ENCODE results near the gene SLC12A5.
"Not testable (repeated sequence)": the region's sequence is repeated elsewhere in the genome, so short reads cannot be mapped to it uniquely, and the experiment has no call there.

Gene SLC12A5

DNA sequence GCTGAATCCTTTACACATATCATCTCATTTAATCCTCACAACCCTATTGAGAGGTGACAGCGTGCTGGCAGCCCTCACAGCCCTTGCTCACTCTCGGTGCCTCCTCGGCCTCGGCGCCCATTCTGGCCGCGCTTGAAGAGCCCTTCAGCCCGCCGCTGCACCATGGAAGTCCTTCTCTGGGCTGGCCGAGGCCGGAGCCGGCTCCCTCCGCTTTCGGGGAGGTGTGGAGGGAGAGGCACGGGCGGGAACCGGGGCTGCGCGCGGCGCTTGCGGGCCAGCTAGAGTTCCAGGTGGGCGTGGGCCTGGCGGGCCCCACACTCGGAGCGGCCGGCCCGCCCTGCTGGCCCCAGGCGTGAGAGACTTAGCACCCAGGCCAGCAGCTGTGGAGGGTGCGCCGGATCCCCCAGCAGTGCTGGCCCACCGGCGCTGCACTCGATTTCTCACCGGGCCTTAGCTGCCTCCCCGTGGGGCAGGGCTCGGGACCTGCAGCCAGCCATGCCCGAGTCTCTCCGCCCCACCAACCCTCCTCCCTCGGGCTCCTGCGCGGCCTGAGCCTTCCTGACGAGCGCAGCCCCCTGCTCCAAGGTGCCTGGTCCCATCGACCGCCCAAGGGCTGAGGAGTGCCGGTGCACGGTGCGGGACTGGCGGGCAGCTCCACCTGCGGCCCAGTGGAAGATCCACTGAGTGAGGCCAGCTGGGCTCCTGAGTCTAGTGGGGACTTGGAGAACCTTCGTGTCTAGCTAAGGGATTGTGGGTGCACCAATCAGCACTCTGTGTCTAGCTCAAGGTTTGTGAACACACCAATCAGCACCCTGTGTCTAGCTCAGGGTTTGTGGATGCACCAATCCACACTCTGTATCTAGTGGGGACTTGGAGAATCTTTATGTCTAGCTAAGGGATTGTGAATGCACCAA is 62.9 kb downstream of the SLC12A5 start:
- not testable (repeated sequence) for H3K27ac ChIP-seq (ENCODE audit: low read depth, low read length); H3K4me3 ChIP-seq (ENCODE audit: low read depth, low read length); H3K27me3 ChIP-seq (ENCODE audit: insufficient read depth, low read length); H2AFZ ChIP-seq (ENCODE audit: low read length, unreplicated experiment); H3K36me3 ChIP-seq (ENCODE audit: insufficient read depth, low read length); H3K4me1 ChIP-seq (ENCODE audit: control insufficient read depth, insufficient read depth, low read length, unreplicated experiment)
- peaks cover 25% of the 10 kb centered on the region for H3K79me2 ChIP-seq (ENCODE audit: control insufficient read depth, insufficient read depth, low read length, unreplicated experiment)

DNA sequence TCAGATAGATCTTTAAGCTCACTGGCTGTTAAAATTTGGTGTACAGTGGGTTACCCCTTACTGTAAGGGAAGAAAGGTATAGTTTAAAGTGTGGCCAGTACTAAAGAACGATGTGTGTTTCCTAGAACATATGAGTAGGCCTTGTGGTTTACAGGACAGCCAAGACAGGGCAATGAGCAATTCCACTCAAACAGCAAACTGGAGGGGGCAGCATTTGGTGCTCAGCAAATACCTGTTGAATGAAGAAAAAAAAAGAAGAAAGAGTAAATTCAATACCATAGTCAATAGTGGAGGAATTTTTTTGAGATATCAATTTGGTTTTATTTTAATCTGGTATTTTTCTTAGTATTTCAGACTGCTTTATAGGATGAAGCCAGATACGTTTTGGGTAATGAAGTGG is 64.5 kb downstream of the SLC12A5 start:
- Histone ChIP-seq H2AFZ (ENCODE audit: low read length, unreplicated experiment) (no peak overlapping the region), H3K36me3 (ENCODE audit: insufficient read depth, low read length) (no peaks in the 10 kb centered on the region), H3K27ac (ENCODE audit: low read depth, low read length) (no peak overlapping the region), H3K27me3 (ENCODE audit: insufficient read depth, low read length) (peaks cover 22% of the 10 kb centered on the region), H3K79me2 (ENCODE audit: control insufficient read depth, insufficient read depth, low read length, unreplicated experiment) (peaks cover 9% of the 10 kb centered on the region), H3K4me1 (ENCODE audit: control insufficient read depth, insufficient read depth, low read length, unreplicated experiment) (no peaks in the 10 kb centered on the region), H3K4me3 (ENCODE audit: low read depth, low read length) (no peak overlapping the region)

DNA sequence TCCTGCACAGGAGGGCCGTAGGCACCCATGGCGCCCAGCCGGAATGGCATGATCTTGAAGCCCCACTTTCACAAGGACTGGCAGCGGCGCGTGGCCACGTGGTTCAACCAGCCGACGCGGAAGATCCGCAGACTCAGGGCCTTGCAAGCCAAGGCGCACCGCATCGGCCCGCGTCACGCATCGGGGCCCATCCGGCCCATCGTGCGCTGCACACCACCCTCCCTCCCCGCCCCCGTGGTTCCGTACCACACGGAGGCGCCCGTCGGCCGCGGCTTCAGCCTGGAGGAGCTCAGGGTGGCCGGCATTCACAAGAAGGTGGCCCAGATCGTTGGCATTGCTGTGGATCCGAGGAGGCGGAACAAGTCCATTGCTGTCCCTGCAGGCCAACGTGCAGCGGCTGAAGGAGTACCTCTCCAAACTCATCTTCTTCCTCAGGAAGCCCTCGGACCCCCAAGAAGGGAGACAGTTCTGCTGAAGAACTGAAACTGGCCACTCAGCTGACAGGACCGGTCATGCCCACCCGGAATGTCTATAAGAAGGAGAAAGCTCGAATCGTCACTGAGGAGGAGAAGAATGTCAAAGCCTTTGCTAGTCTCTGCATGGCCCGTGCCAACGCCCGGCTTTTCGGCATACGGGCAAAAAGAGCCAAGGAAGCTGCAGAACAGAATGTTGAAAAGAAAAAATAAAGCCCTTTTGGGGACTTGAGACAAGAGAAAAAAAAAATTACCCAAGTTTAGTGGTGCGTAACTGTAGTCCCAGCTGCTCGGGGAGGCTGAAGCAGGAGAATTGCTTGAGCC is 70.7 kb downstream of the SLC12A5 start:
- Histone ChIP-seq H3K4me3 (ENCODE audit: low read depth, low read length) (no peak overlapping the region), H3K79me2 (ENCODE audit: control insufficient read depth, insufficient read depth, low read length, unreplicated experiment) (no peaks in the 10 kb centered on the region), H2AFZ (ENCODE audit: low read length, unreplicated experiment) (no peak overlapping the region), H3K4me1 (ENCODE audit: control insufficient read depth, insufficient read depth, low read length, unreplicated experiment) (no peaks in the 10 kb centered on the region), H3K27me3 (ENCODE audit: insufficient read depth, low read length) (peaks cover 76% of the 10 kb centered on the region), H3K27ac (ENCODE audit: low read depth, low read length) (no peak overlapping the region), H3K36me3 (ENCODE audit: insufficient read depth, low read length) (no peaks in the 10 kb centered on the region)

DNA sequence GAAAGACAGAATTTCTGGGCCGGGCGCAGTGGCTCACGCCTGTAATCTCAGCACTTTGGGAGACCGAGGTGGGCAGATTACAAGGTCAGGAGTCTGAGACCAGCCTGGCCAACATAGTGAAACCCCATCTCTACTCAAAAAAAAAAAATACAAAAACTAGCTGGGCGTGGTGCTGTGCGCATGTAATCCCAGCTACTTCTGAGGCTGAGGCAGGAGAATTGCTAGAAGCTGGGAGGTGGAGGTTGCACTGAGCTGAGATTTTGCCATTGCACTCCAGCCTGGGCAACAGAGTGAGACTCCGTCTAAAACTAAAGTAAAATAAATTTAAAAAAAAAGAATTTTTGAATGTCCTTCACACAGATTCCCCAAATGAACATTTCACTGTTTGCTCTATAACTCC is 71.4 kb downstream of the SLC12A5 start:
- peaks cover 84% of the 10 kb centered on the region for H3K27me3 ChIP-seq (ENCODE audit: insufficient read depth, low read length)
- not testable (repeated sequence) for H3K36me3 ChIP-seq (ENCODE audit: insufficient read depth, low read length); H3K27ac ChIP-seq (ENCODE audit: low read depth, low read length); H2AFZ ChIP-seq (ENCODE audit: low read length, unreplicated experiment); H3K4me3 ChIP-seq (ENCODE audit: low read depth, low read length); H3K4me1 ChIP-seq (ENCODE audit: control insufficient read depth, insufficient read depth, low read length, unreplicated experiment); H3K79me2 ChIP-seq (ENCODE audit: control insufficient read depth, insufficient read depth, low read length, unreplicated experiment)

DNA sequence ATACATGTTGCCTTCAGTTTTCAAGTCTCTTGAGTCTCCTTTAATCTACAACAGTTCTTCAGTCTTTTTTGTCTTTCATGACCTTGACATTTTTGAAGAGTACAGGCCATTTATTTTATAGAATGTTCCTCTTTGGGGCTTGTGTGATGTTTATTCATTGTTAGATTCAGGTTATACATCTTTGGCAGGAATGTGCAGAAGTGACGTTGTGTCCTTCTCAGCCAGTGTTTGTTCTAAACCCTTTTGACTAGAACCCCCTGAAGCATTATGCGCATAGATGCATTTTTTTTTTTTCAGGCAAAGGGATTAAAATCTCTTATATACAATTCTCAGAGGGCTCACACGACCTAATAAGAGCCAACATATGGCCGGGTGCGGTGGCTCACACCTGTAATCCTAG is 72.0 kb downstream of the SLC12A5 start:
- H3K4me1 ChIP-seq (ENCODE audit: control insufficient read depth, insufficient read depth, low read length, unreplicated experiment): no peaks in the 10 kb centered on the region
- no peaks in the 10 kb centered on the region for H3K79me2 ChIP-seq (ENCODE audit: control insufficient read depth, insufficient read depth, low read length, unreplicated experiment)
- no peak overlapping the region for H3K4me3 ChIP-seq (ENCODE audit: low read depth, low read length)
- no peaks in the 10 kb centered on the region for H3K36me3 ChIP-seq (ENCODE audit: insufficient read depth, low read length)
- H3K27ac ChIP-seq (ENCODE audit: low read depth, low read length): no peak overlapping the region
- no peak overlapping the region for H2AFZ ChIP-seq (ENCODE audit: low read length, unreplicated experiment)
- H3K27me3 ChIP-seq (ENCODE audit: insufficient read depth, low read length): peaks cover 89% of the 10 kb centered on the region

DNA sequence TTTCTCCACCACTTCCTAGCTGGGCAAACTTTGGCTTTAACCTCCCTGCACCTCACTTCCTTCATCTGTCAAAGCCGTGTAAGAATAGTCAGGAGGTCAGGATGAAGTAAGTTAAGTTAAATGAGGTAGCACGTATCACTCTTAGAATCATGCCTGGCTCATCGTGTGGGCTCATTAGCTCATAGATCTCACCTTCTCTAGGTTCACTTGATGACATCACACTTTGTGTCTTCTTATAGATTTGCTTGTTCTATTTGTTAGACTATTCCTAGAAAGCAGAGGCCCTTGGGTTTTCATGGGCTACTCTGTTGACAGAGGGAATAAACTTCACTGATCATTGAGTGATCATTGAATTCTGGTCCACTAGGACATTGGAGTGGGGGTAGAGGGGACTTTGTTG is 72.9 kb downstream of the SLC12A5 start:
- H3K36me3 ChIP-seq (ENCODE audit: insufficient read depth, low read length): no peaks in the 10 kb centered on the region
- no peak overlapping the region for H3K4me3 ChIP-seq (ENCODE audit: low read depth, low read length)
- H3K4me1 ChIP-seq (ENCODE audit: control insufficient read depth, insufficient read depth, low read length, unreplicated experiment): no peaks in the 10 kb centered on the region

DNA sequence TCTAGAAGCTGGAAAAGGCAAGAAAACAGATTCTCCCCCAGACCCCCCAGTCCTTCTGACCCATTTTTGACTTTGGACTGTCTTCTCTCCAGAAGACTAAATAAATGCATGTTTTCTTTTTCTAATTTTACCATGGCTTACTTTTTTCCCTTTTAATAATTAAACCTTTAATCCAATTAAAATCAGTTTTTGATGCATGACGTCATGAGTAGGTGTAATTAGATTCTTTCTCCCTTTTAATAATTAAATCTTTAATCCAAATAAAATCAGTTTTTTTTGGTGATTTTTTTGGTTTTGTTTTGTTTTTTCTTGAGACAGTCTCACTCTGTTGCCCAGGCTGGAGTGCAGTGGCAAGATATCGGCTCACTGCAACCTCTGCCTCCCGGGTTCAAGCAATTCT is 73.9 kb downstream of the SLC12A5 start:
- Histone ChIP-seq H3K27ac (ENCODE audit: low read depth, low read length) (no peak overlapping the region), H3K4me1 (ENCODE audit: control insufficient read depth, insufficient read depth, low read length, unreplicated experiment) (no peaks in the 10 kb centered on the region), H3K79me2 (ENCODE audit: control insufficient read depth, insufficient read depth, low read length, unreplicated experiment) (no peaks in the 10 kb centered on the region), H3K36me3 (ENCODE audit: insufficient read depth, low read length) (no peaks in the 10 kb centered on the region), H3K27me3 (ENCODE audit: insufficient read depth, low read length) (peaks cover 91% of the 10 kb centered on the region), H2AFZ (ENCODE audit: low read length, unreplicated experiment) (no peak overlapping the region), H3K4me3 (ENCODE audit: low read depth, low read length) (no peak overlapping the region)

More for the DNA sequence above, 72.9 kb downstream of the SLC12A5 start:
- peaks cover 91% of the 10 kb centered on the region for H3K27me3 ChIP-seq (ENCODE audit: insufficient read depth, low read length)
- no peak overlapping the region for H3K27ac ChIP-seq (ENCODE audit: low read depth, low read length)
- H2AFZ ChIP-seq (ENCODE audit: low read length, unreplicated experiment): no peak overlapping the region
- H3K79me2 ChIP-seq (ENCODE audit: control insufficient read depth, insufficient read depth, low read length, unreplicated experiment): no peaks in the 10 kb centered on the region

DNA sequence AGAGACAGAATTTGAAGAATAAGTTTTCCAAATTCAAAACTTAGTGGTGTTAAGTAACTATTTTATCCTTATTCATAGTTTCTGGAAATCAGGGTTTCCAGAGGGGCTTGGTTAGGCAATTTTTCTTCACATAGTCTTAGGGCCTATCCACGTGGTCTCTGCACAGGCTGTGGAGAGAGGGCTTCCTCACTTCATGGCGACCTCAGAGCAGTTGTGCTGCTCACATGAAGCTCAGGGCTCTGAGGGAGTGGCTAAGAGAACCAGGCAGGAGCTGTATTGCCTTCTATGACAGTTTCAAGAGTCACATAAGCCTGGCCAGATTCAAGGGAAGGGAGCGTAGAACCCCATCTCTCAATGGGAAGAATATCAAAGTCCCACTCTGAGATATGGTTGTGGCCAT is 75.2 kb downstream of the SLC12A5 start:
- no peak overlapping the region for H2AFZ ChIP-seq (ENCODE audit: low read length, unreplicated experiment)
- no peak overlapping the region for H3K27ac ChIP-seq (ENCODE audit: low read depth, low read length)
- H3K4me3 ChIP-seq (ENCODE audit: low read depth, low read length): no peak overlapping the region
- no peaks in the 10 kb centered on the region for H3K4me1 ChIP-seq (ENCODE audit: control insufficient read depth, insufficient read depth, low read length, unreplicated experiment)
- H3K79me2 ChIP-seq (ENCODE audit: control insufficient read depth, insufficient read depth, low read length, unreplicated experiment): no peaks in the 10 kb centered on the region
- no peaks in the 10 kb centered on the region for H3K36me3 ChIP-seq (ENCODE audit: insufficient read depth, low read length)
- peaks cover 90% of the 10 kb centered on the region for H3K27me3 ChIP-seq (ENCODE audit: insufficient read depth, low read length)

DNA sequence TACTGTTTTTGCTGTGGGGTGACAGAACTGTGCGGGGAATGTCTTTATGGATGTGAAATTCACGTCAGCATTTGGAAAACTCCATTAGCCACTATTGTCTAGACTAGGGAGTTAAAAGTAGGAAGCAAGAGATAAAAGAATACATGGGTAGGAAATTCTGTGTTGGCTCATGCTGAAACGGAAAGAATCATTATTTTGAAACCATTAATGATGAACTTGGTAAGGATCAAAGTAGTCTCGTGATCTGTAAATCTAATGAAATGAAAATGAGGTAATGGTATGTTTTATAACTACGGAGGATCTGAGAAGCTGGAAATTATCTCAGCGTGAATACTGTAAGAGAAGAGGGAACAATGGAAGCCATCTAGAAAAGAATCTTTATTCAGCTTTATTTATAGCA is 78.0 kb downstream of the SLC12A5 start:
- H2AFZ ChIP-seq (ENCODE audit: low read length, unreplicated experiment): no peak overlapping the region
- H3K27ac ChIP-seq (ENCODE audit: low read depth, low read length): no peak overlapping the region
- H3K36me3 ChIP-seq (ENCODE audit: insufficient read depth, low read length): no peaks in the 10 kb centered on the region
- H3K27me3 ChIP-seq (ENCODE audit: insufficient read depth, low read length): peaks cover 96% of the 10 kb centered on the region
- H3K4me3 ChIP-seq (ENCODE audit: low read depth, low read length): no peak overlapping the region
- H3K4me1 ChIP-seq (ENCODE audit: control insufficient read depth, insufficient read depth, low read length, unreplicated experiment): no peaks in the 10 kb centered on the region
- no peaks in the 10 kb centered on the region for H3K79me2 ChIP-seq (ENCODE audit: control insufficient read depth, insufficient read depth, low read length, unreplicated experiment)

DNA sequence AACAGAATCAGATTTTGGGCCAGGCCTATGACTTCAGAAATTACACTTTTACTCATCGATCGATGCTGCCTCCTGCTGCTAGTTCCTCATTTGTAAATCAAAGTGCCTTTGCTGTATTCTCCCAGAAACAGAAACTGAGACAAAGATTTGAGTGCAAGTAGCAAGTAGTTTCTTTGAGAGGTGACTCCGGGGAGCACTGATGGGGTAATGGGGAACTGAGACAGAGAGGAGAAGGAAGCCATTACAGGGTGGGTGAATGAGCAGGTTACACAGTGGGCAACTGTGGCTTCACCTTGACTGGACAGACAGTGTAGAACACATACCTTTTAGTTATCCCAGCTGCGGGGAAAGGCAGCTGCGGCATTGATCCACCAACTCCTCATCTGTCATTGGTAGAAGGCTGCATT is 79.4 kb downstream of the SLC12A5 start:
- Histone ChIP-seq H3K36me3 (ENCODE audit: insufficient read depth, low read length) (no peaks in the 10 kb centered on the region), H3K27ac (ENCODE audit: low read depth, low read length) (no peak overlapping the region), H3K27me3 (ENCODE audit: insufficient read depth, low read length) (peaks cover 93% of the 10 kb centered on the region), H2AFZ (ENCODE audit: low read length, unreplicated experiment) (no peak overlapping the region), H3K79me2 (ENCODE audit: control insufficient read depth, insufficient read depth, low read length, unreplicated experiment) (no peaks in the 10 kb centered on the region), H3K4me1 (ENCODE audit: control insufficient read depth, insufficient read depth, low read length, unreplicated experiment) (no peaks in the 10 kb centered on the region), H3K4me3 (ENCODE audit: low read depth, low read length) (no peak overlapping the region)

DNA sequence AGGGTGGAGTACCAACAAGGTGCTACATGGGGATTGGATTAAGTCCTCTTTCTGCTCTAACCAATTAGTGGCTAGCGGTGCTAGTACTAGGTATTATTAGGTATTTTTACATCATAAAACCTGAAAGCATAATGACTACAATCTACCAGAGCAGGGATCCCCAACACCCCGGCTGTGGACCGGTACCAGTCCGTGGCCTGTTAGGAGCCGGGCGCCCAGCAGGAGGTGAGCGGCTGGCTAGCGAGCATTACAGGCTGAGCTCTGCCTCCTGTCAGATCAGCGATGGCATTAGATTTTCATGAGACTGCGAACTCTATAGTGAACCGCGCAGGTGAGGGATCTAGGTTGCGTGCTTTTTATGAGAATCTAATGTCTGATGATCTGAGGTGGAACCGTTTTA is 80.0 kb downstream of the SLC12A5 start:
- Histone ChIP-seq H3K27ac (ENCODE audit: low read depth, low read length) (no peak overlapping the region), H3K27me3 (ENCODE audit: insufficient read depth, low read length) (peaks cover 93% of the 10 kb centered on the region), H3K36me3 (ENCODE audit: insufficient read depth, low read length) (no peaks in the 10 kb centered on the region), H3K4me3 (ENCODE audit: low read depth, low read length) (no peak overlapping the region), H3K4me1 (ENCODE audit: control insufficient read depth, insufficient read depth, low read length, unreplicated experiment) (no peaks in the 10 kb centered on the region), H2AFZ (ENCODE audit: low read length, unreplicated experiment) (no peak overlapping the region), H3K79me2 (ENCODE audit: control insufficient read depth, insufficient read depth, low read length, unreplicated experiment) (no peaks in the 10 kb centered on the region)
